ENCODE results near the gene UNK. TPM values are rescaled to one million over a fixed set of nuclear protein-coding genes. Genes with fewer than 3 reads are reported as not detected.

The UNK gene
- total and polyA plus RNA-seq, 9 of the 15 experiments (the other 6 are each of a cell fraction or from before 2014, with no cell fraction given): 12.8 to 38.6 (median 24.8) TPM

DNA sequence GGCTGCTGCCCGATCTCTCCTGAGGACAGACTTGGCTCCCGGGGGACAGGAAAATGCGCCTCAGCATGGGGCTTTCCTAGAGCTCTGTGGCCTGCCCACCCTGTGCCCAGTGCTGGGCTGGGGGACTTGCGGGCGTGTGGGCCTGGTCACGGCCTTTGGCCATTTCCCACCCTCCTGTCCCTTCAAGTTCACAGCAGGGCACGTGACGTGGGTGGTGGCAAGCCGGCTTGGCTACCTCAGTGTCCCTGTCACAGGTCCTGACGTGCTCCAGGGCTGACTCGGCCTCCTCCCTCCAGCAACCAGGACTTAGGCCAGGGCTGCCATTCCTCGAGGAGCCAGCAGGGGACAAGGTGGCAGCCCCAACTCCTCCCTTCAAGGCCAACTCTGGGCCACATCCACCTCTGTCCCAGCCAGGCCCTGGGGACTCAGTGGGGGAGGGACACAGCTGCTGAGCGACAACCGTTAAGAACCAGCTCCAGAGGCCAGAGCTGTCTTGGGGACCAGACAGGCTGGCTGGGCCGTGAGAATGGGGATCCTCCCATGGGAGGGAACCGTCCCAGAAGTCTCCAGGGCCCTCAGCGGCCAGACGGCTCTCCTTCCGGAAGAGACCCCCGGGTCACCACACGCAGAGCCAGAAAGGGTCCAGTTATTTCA, 60.6 kb downstream of the UNK start (continued):
- TF ChIP-seq TCF15 (CRISPR knock-in tag; IDR thresholded peaks at IDR 0.05) (no peak), ESRRA (IDR thresholded peaks at IDR 0.05; ENCODE audit: borderline replicate concordance, low read depth) (peak; percentile 67; the same call in 1 of the 2 replicates), TFAP4 (CRISPR knock-in tag; IDR thresholded peaks at IDR 0.05; ENCODE audit: borderline replicate concordance) (peak; percentile 97), SMARCA5 (IDR thresholded peaks at IDR 0.05) (0 out of 2 replicates have a peak, but pooled peaks have one; percentile 63), PPARD (CRISPR knock-in tag; IDR thresholded peaks at IDR 0.05) (no peak), MTA3 (IDR thresholded peaks at IDR 0.05; ENCODE audit: borderline replicate concordance) (peak; percentile 93), XRCC4 (IDR thresholded peaks at IDR 0.05; ENCODE audit: extremely low read depth, insufficient read depth, insufficient read length) (no peak), DDX20 (tag; IDR thresholded peaks at IDR 0.05; ENCODE audit: low read depth) (no peak), CCNT2 (IDR thresholded peaks at IDR 0.05; ENCODE audit: borderline replicate concordance, extremely low read depth, insufficient read length, low read depth, low read length) (no peak), ZNF197 (CRISPR knock-in tag; IDR thresholded peaks at IDR 0.05; ENCODE audit: low read depth) (no peak), NFYB (IDR thresholded peaks at IDR 0.05; ENCODE audit: extremely low read depth, insufficient read length) (no peak), MAZ (CRISPR knock-in tag; conservative IDR thresholded peaks at IDR 0.05 in 1 of 2, IDR thresholded peaks at IDR 0.05 in 1 of 2) (peak; percentile 82 to 93), ARNT (IDR thresholded peaks at IDR 0.05) (0 out of 4 replicates have a peak, but pooled peaks of 1 of the 2 experiments have one; percentile 60), EP300 (IDR thresholded peaks at IDR 0.05; ENCODE audit: low read length) (peak; percentile 80), CREM (IDR thresholded peaks at IDR 0.05; ENCODE audit: low read depth) (peak; percentile 61), NFIX (CRISPR knock-in tag; IDR thresholded peaks at IDR 0.05; ENCODE audit: low read depth) (no peak), DMBX1 (CRISPR knock-in tag; IDR thresholded peaks at IDR 0.05; ENCODE audit: borderline replicate concordance) (peak; percentile 26; the same call in 1 of the 2 replicates), RB1 (IDR thresholded peaks at IDR 0.05; ENCODE audit: low read depth) (peak; percentile 62; the same call in 1 of the 2 replicates), FOXK2 (conservative IDR thresholded peaks at IDR 0.05 in 1 of 2, IDR thresholded peaks at IDR 0.05 in 1 of 2; ENCODE audit: low read depth in 2 of 2) (peak; percentile 62 to 66), ZNF384 (IDR thresholded peaks at IDR 0.05; ENCODE audit: low read depth, low read length) (peak; percentile 52), HNRNPLL (IDR thresholded peaks at IDR 0.05; ENCODE audit: low read depth, low read length, poor library complexity, severe bottlenecking) (no peak)
- TF ChIP-seq, protein P1, sequence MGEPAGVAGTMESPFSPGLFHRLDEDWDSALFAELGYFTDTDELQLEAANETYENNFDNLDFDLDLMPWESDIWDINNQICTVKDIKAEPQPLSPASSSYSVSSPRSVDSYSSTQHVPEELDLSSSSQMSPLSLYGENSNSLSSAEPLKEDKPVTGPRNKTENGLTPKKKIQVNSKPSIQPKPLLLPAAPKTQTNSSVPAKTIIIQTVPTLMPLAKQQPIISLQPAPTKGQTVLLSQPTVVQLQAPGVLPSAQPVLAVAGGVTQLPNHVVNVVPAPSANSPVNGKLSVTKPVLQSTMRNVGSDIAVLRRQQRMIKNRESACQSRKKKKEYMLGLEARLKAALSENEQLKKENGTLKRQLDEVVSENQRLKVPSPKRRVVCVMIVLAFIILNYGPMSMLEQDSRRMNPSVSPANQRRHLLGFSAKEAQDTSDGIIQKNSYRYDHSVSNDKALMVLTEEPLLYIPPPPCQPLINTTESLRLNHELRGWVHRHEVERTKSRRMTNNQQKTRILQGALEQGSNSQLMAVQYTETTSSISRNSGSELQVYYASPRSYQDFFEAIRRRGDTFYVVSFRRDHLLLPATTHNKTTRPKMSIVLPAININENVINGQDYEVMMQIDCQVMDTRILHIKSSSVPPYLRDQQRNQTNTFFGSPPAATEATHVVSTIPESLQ (CRISPR knock-in tag; IDR thresholded peaks at IDR 0.05): 0 out of 2 replicates have a peak, but pooled peaks have one; percentile 50
